ENCODE measurements around the gene PGF. TPM values are rescaled to one million over a fixed set of nuclear protein-coding genes. Genes with fewer than 3 reads are reported as not detected.
A peak's percentile ranks its signal among the peaks of the same experiment; 100 is the strongest.

The PGF gene
- total RNA-seq, 1 donor from 2014 or later: 8.6 TPM

DNA sequence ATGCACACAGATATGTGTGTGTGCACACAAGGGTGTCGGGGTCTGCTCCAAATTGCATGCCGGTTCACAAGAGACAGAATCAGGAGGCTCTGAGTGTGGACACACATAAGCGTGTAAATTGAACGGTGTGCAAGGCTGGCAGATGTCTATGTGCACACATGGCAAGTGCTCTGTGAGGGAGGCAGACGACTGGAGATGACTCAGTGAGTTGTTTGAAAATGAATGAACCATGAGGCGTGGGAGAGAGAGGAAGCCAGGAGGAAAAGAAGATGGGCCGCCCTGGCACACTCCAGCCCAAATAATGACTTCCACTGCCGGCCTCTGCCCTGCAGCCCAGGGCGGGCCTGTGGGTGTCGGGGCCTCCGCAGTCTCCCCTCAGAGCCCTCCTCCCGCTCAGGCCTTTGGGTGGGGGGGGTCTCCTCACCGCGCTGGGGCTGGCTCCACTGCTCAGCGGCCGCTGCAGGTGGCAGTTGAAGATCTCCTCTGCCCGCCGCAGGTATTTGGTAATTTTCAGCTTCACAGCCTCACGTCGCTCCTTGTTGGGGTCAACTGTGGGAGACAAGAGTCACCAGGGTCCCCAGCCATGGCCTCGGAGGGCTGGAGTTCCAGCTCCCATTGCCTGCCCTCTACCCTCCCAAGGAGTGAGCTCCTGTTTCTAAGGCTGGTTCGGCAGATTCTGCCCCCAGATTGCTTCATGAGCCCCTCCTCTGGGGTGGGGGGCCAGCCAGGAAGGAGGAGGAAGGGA is 35.8 kb downstream of the PGF start:
- DNase-seq: no peak

DNA sequence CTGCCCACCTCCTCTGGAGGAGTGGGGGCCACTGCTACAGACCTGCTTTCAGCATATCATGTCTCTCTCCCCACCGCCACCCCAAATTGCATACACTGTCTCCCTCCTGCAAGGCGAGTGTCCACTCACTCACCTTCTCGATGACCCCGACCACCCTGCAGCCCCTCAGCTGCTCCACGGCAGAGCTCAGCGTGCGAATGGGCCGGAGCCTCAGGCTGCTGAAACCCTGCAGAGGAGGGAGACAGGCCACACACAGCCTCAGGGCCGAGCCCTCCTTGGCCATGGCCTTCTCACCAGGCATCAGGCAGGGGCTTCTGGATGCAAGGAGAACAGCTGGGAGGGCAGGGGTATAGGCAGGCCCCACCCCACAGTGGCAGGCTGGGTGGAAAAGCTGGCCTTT is 37.0 kb downstream of the PGF start:
- DNase-seq: no peak

DNA sequence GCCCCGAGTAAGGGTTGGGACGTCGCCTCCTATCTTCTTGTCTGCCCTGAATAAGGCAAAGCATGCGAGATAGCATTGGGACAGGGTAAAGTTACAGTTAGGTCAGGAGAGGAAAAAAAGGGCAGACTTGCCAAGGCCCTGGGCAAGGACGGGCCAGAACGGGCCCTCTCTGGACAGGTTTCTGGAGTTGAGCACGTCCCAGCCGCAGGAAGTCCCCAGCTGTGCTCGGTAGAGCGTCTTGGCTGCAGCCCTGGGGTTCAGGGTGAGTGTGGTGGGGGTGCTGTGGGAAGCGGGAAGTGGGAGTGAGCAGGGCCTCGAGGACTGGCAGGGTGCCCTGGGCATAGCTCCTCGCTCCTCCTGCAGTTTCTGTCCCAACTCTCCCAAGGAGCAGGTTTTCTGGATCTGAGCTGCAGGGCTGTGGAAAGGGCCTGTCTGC is 37.7 kb downstream of the PGF start:
- peak; percentile 78 for DNase-seq

DNA sequence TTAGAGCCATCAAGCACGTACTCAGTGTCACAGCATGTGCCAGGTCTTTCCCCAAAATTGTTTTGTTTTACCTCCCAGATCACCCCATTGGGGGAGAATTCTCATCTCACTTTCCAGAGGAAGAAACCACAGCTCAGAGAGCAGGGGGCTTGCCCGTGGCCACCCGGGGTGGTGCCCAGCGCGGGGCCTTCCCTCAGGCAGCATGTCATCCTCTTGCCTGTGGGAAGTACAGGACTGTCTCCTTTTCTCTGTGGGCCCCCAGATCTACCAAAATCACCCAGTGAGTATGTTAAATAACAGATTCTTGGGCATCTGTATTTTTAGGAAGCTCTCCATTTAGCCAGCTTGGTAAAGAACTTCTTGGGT is 38.2 kb downstream of the PGF start:
- DNase-seq: no peak

DNA sequence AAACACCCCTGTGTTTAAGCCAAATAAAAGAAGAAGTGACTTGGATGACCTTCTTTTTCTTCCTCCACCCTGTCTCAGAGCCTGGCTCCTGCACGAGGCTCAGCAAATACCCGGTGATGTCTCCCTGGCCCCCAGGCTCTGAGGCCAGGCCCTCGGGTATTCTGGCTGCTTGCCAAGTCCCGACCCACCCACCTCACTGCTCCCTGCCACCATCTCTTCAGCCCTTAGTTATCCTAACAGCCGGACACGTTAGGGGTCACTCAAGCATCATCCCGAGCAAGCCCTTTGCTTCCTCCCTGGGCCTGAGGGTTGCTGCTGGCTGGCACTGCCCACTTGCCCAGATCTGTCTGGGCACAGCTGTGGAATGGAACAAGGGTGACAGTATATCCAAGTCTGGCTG is 39.6 kb downstream of the PGF start:
- DNase-seq: no peak

DNA sequence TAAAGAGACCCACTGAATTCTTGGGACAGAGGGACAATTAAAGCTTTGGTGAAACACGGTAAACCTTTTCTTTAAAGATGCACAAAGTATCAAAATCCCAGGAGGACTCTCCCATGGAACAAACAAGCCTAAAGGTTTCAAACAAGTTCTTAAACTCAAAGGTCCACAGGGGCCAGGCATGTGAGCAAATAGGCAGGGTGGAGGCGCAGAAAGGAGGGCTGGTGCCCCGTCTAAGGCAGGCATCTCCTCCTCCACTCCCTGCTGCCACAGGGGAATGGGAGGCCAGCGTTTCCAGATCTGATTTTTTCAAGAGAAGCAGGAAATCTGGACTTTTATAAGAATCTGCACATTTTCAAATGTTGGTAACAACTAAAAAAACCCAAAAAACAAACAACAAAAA is 40.0 kb downstream of the PGF start:
- no peak for DNase-seq

DNA sequence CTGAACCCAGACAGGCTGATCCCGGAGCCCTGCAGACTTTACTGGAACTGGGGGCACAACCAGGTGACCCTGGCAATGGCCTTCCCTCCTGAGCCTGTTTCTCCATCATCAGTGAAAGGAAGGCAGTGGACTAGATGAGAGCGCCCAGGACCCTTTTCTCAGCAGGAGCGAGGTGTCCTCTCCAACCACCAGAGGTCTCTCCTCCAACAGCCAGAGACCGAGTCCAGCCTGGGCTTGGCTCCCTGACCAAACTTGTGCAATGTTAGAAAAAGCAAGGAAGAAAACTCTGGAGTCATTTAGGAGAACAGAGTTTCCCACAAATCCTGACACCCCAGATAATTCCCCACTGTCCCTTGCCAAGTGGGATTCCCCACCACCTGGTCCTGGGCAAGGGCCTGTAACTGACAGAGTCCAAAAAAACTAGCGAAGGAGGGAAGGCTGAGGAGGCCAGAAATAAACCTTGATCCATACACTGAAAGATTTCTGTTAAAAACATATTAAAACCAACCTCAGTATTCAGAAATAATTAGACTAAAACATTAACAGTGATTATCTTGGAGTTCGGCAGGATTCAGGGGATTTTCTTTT is 41.3 kb downstream of the PGF start:
- peak; percentile 93 for DNase-seq

DNA sequence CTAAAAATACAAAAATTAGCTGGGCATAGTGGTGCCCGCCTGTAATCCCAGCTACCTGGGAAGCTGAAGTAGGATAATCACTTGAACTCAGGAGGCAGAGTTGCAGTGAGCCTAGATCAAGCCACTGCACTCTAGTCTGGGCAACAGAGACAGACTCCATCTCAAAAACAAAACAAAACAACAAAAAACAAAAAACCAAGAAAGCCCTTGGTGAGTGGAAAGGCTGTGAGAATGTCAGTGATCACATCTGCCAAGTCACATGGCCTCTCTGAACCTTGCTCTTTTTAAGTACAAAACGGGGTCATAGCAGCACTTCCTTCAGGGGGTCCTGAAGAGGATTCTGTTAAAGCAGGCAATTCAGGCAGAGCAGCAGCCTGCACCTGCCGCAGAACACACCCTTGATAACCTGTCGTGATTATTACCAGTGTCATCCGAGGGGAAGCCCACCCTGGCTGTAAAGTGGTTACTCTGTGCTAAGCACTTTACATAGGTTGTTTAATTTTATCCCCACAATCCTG is 41.9 kb downstream of the PGF start:
- no peak for DNase-seq

DNA sequence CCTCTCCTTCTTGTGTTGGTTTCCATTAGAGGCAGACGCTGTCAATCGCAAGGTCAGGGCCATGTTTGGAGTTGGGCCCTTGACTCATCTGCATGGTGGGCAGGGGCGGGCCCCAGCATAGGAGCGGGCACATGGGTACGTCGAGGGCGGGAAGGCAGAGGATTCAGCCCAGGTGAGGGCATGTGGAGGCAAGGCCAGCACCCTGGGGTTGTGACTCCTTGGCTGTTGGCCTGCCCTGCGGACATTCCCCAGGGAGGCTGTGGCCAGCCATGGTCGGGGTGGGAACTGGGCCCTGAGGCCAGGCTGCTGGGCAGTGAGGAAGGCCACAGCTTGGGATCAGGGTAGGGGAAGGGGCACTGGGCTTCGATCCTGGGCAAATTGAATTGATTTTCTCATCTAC is 42.6 kb downstream of the PGF start:
- DNase-seq: no peak

DNA sequence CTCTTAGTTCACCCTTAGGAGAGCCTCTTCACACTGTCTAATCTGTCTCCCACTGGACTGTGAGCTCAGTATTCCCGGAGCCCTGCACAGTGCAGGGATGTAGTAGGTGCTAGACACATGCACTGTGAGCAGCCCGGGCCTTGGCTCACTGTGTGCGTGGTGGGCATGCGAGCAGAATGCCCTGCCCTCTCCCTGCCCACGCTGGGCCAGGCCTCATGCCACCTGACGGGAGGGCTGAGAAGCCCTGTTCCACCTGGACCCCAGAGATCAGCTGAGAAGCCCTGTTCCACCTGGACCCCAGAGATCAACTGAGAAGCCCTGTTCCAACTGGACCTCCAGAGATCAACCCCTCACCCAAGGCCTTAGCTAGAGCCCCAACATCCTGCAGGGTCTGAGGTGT is 43.3 kb downstream of the PGF start:
- no peak for DNase-seq

DNA sequence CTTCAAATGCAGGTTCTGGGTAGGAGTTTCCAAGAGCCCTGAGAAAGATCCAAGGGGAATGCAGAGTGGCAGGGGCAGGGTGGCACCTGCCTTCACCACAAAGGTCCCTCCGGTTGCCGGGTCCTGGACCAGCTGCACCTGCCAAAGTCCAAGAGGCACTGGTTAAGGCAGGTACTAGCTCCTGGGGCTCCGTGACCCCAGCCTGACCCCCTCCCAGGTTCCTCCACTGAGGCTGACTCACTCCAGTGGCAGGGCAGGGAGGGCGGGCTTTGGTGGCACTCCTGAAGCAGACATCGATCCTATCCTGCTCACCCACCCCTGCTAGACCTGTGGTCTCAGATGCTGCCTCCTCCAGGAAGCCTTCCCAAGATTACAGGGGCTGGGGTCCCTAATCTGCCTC is 43.7 kb downstream of the PGF start:
- DNase-seq: no peak

DNA sequence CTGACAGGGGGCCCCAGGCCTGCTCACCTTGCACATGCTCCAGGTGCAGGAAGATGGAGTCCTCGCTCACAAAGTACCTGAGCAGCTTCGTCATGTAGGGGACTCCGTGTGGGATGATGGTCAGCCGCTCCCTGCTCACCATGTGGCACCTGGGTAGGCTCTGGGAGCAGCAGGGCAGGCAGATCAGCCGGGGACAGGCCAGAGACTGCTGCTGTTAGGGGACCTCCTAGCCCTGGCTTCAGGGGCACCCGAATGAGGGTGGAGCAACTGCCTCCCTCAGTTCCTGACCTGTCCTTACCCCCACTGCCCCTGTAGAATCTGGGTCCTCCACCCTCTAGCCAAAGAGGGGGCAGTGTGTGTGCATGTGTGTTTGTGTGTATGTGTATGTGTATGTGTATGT is 44.2 kb downstream of the PGF start:
- no peak for DNase-seq

DNA sequence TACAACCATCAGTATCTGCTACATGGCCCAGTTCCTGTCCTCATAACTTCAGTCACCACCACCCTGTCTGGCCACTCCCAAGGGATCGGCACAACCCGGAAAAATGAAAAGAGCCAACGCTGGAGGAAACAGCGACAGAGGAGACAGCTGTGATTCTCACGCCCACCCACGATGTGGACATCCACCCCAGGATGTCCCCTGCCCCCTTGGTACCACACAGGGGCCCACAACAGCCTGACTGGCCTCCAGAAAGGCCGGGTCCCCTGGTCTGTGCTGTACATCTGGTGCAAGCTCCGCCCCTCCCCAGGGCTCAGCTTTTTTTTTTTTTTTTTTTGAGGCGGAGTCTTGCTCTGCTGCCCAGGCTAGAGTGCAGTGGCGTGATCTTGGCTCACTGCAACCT is 44.8 kb downstream of the PGF start:
- no peak for DNase-seq

DNA sequence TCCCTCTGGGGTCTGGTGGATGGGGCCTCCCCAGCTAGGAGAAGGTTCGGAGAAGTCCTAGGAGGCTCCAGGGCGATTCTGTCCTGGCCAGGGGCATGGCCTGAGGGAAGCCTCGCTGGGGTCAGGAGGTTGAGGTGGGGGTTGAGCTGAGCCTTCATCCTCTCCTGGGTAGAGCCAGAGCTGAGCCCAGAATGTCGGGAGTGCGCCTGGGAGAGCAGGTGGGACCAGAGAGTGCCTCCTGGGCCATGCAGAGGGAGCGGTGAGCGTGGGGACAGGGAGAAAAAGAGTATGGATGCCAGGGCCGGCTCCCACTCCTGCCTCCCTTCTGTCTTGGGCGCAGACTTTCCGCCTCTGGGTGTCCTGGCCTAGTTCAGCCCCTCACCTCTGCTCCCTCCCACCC is 45.5 kb downstream of the PGF start:
- DNase-seq: no peak

DNA sequence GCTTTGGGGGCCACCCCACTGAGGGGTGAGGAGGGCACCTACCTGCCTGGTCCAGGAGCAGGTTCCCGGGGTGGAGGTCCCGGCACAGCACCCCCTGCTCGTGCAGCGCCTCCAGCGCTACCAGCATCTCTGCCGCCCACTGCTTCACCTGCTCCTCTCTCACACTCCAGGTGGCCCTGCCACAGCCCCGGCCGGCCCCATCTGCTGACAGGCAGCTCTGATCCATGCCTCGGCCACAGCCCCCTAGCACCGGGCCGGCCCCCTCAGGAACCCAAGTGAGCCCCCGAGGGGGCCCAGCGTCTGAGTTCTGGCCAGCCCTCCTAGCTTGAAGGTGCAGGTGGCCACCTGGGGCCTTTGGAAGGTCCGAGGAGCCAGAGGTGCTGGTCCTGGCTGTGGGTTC is 45.9 kb downstream of the PGF start:
- no peak for DNase-seq

DNA sequence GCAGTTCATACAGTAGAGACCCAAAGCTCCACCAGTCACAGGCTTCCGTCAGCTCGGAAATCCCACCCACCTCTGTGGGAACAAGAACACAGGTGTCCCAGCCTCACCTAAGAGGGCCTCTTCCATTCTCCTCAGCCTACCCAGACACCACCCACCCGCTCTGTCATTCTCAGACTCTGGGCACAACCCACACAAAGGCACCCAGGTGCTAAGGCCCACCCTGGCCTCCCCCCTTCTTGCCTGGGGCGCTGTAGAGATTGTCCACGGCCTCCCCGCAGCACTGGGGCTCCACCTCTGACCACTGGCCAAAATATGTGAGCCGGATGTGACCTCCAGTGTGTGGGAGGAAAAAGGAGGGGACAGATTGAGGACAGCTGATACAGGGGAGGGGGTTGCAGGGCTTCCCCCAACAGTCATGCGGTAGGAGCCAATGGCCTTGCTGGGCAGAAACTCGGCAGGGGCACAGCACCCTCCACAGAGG is 46.5 kb downstream of the PGF start:
- DNase-seq: no peak

DNA sequence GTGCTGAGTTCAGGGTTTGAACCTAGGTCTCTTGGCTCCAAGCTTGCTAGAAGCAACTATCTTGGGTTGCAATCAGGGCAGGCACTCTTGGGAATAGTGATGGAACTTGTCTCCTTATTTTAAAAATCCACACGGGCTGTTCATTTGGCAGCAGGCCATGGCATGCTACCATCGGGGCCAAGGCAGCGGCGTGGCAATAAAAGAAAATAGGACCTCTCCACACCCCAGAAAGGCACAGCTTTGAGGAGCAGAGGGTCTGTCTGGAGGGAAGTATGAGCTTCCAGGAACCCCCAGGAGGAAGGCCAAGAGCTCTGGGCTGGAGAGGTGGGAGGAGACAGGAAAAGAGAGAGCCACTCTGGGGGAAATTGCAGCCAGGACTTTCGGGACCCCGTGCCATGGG is 47.7 kb downstream of the PGF start:
- DNase-seq: no peak

DNA sequence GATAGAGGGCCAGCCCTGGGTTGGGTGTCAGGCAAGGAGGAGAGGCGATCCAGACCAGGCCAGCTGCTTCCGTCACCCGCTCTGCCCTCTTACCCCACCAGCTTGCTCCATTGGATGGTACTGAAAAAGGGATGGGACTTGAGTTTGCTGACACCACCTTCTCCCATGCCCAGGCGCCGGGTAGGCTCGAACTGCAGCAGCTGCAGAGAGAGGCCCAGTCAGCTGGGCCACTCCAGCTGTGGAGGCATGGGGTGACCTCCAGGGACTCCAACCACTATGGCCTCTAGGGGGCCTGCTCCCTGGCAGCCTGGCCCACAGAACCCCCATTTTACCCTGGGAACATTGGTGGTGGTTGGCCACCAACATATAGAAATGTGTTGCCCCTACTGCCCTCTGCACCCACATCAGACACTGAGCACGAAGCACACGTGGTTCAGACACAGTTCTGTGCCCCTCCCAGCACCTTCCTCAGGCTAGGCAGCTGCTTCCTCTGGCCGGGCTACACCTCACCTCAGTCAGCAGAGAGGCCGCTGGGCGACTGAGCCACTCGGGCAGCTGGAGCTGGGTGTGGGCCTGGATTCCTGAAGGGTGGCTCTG is 48.4 kb downstream of the PGF start:
- peak; percentile 29 for DNase-seq

DNA sequence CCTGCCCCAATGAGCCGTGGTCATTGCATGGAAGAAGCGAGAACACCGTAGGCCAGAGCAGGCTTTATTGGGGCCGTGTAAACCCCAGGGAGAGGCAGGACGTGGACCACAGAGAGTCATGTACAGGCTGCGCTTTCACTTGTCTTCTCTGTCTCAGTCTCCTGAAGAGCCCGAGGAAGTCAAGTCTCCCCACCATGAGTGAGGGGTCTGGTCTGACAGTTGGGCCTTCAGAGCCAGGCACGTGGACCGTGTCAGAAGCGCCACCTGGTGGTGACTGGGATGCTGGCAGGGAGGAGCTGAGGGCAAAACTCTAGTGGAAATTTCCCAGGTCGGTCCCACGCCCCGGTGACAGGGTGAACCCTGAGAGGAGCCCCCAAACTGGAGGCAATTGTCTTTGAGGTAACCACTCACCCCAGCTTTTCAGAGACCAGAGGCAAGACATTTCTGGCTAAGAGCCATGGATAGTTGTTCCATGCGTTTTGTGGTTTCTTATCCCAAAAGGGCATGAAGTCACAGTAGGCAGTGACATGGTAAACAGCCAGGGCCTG is 49.7 kb downstream of the PGF start:
- peak; percentile 77 for DNase-seq

DNA sequence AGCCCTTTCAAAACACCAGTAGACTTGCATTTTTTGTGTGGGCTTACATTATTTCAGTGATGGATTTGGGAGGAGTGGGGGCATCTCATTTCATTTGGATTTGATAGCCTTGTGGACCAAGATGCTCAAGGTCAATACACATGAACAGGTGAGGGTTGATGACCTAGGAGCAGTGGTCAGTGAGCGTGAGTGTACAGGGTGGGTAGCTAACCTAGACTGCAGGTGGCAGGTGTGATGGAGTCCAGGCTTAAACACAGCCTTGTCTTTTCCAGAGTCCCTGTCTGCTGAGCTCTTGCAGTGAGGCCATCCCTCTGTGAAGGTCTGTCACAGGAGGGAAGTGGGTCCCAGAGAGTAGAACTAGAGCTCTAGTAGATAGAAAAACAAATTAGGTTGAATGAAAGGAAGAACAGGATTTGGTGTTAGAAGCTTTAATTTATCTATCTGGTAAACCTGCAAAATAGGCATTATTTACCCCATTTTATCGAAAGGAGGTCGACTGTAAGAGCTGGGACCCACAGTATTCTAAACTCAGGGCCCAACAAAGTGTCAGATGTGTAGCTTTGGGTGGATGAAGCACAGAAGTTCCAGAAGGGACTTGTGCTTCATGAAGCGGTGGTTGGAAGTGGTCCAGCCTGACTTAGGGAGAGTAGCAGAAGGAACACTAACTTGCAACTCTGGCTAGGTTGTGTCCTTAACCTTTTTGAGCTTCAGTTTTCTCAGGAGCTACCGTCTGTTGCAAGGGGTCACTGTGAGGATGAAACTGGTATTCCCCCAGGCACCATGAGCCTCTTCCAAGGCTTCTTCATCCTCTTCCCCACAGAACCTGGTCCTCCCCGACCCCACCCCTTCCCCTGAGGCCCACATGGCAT is 50.5 kb downstream of the PGF start:
- no peak for DNase-seq

DNA sequence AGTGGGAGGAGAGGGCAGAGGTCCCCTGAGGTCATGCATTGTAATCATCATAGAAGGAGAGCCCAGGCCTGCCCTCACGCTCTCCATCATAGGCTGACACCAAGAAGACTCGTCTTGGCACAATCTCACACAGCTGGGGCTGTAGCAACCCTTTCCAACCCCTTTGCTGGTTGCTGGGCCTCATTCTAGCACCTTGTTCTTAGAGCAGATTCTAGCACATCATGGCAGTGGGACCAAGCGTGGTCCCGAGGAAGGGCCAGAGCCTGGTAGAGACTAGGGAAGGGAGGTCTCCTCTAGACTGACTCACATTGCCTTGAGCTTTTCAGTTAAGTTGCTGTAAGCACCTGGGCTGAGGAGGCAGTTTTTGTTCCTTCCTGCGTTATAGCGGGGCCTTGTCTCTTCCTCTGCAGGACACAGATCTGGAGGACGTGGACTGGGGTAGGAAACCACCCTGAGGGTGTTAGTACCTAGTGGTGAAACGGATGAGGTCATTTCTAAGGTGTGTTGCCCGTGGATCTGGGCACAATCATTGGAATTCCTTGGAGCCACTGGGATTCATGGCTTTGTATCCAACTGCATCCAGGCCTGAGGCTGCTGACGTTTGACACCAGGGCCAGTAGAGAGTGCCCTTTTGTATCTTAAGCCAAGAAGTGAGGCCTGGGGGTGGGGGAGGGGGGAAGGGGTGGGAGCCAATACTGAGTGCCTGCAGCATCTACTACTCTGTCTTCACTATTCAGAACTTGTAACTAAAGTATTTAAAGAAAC is 52.3 kb downstream of the PGF start:
- no peak for DNase-seq

DNA sequence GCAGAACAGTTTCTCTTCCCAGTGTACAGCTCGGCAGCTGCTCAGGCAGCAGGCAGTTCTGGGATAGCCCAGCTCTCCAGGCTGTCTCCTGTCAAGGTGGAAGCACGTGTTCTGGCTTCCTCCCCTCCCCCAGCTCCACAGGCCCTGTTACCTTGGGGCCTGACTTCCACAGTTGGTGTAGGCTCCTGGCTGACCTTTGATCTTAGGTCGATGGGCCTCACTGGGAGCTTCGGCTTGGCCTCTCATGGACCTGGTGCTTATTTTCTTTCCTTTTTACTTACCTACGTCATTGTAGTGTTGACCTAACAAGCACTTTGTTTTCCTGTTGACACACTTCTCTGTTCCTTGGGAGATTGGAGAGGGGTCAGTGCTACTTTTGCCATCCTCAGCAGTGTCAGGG is 56.7 kb downstream of the PGF start:
- no peak for DNase-seq

Measured in tongue (tissue), 2 donors.